Measurements from ENCODE around the gene WDR86. TPM values are rescaled to one million over a fixed set of nuclear protein-coding genes. Genes with fewer than 3 reads are reported as not detected.

Gene WDR86
- total RNA-seq, 1 experiment from 2014 or later: not detected

DNA sequence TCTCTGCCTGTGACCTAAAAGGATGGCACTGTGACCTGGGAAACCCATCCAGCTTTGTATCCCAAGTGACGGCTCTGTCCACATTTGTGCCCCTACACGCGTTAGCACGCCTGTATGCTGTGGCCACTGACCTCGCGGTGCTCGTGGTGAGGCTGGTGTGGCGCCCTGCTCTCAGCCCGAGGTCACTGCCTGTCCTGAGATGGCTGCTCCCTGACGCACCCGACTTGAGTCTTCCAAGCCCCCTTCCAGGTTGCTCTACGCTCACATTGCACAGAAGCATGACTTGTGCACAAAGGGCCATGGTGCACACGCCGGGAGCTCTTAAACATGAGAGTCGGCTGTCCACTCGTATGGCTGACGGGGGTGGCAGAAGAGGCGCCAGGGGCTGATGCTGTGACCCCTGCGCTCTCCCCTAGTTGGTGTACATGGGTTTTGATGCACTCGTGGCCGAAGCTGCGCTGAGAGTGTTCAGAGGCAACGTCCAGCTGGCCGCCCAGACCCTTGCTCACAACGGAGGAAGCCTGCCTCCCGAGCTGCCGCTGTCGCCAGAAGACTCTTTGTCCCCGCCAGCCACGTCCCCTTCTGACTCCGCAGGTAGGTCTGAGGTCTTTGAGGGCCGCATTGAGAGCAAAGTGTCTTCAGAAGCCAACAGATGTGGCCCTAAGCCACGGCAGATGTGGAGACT lies 33.5 kb downstream of the WDR86 start:
- intact Hi-C loops (cut with micrococcal nuclease; ENCODE audit: unreplicated experiment): no loop called here
- CTCF ChIA-PET: interaction anchor here (0.7 kb wide), 1 partner anchor 72 kb away, joined by 3 read pairs; no protein-coding TSS in a partner anchor
- no peak for DNase-seq
- TF ChIP-seq, protein P1, sequence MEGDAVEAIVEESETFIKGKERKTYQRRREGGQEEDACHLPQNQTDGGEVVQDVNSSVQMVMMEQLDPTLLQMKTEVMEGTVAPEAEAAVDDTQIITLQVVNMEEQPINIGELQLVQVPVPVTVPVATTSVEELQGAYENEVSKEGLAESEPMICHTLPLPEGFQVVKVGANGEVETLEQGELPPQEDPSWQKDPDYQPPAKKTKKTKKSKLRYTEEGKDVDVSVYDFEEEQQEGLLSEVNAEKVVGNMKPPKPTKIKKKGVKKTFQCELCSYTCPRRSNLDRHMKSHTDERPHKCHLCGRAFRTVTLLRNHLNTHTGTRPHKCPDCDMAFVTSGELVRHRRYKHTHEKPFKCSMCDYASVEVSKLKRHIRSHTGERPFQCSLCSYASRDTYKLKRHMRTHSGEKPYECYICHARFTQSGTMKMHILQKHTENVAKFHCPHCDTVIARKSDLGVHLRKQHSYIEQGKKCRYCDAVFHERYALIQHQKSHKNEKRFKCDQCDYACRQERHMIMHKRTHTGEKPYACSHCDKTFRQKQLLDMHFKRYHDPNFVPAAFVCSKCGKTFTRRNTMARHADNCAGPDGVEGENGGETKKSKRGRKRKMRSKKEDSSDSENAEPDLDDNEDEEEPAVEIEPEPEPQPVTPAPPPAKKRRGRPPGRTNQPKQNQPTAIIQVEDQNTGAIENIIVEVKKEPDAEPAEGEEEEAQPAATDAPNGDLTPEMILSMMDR (IDR thresholded peaks at IDR 0.05; ENCODE audit: unreplicated experiment): no peak
- Mint-ChIP-seq H3K27ac (ENCODE audit: unreplicated experiment) (no peak overlapping the region), H3K36me3 (ENCODE audit: insufficient read depth, unreplicated experiment) (peaks cover 8% of the 10 kb centered on the region), H3K9me3 (ENCODE audit: low read depth, unreplicated experiment) (no peaks in the 10 kb centered on the region), H3K4me3 (ENCODE audit: low read depth, unreplicated experiment) (no peak overlapping the region), H3K4me1 (ENCODE audit: low read depth, unreplicated experiment) (no peaks in the 10 kb centered on the region), H3K27me3 (ENCODE audit: unreplicated experiment) (no peaks in the 10 kb centered on the region)
- no TSS peak for BruUV-seq (replicated peaks)

DNA sequence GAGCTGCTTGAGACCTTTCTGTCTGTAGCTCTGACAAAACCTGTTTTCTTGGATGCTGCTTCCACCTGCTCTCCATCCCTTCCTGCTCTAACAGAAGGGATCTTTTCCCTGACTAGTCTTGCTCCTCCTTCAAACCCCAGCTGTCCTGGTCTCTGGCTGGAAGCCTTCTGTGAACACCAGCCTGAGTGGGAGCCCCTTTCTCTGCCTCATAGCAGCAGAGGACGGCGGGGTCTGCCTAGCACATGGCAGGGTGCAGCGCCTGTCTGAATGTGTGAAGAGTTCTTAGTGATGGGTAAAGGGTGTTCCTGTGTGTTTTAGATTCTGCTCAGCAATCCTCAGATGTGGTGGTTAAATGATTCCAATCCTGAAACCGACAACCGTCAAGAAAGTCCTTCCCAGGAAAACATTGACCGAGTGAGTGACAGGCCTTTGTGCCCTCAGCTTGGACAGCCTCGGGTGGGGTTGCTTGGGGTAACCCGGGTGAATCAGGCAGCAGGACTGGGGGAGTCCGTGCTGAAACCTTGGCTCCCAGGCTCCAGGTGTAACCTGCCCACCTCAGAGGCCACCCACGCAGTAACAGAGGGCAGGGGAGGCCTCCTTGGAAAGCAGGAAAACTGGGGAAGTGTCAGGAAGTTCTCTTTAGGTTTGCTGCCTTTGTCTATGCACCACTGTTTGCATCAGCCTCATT lies 34.2 kb downstream of the WDR86 start:
- intact Hi-C loops (cut with micrococcal nuclease; ENCODE audit: unreplicated experiment): no loop called here
- TF ChIP-seq, protein P1 (IDR thresholded peaks at IDR 0.05; ENCODE audit: unreplicated experiment): no peak
- Mint-ChIP-seq H3K4me1 (ENCODE audit: low read depth, unreplicated experiment) (no peaks in the 10 kb centered on the region), H3K27me3 (ENCODE audit: unreplicated experiment) (no peaks in the 10 kb centered on the region), H3K27ac (ENCODE audit: unreplicated experiment) (no peak overlapping the region), H3K9me3 (ENCODE audit: low read depth, unreplicated experiment) (no peaks in the 10 kb centered on the region), H3K36me3 (ENCODE audit: insufficient read depth, unreplicated experiment) (peaks cover 4% of the 10 kb centered on the region), H3K4me3 (ENCODE audit: low read depth, unreplicated experiment) (no peak overlapping the region)
- DNase-seq: no peak
- CTCF ChIA-PET: no interaction called here
- no TSS peak for BruUV-seq (replicated peaks)

DNA sequence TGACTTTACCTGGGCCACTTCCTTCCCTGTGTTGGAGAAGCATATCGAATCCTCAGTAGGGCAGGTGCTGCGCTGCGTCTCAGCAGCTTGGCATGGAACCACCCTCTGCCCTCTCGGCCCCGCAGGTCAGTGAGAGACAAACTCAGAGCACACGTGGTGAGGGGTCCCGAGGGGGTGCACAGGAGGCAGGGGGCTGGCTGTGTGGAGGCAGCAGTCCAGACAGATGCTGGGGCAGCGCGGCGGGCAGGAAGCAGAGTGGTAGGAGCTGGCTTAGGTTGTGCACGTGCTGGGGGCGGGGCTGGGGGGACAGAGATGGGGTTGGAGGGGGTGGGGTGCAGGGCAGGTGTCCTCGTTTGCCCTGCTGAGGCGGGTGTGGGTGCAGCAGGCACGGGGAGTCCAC lies 35.1 kb downstream of the WDR86 start:
- no peaks in the 10 kb centered on the region for H3K4me1 Mint-ChIP-seq (ENCODE audit: low read depth, unreplicated experiment)
- intact Hi-C loops (cut with micrococcal nuclease; ENCODE audit: unreplicated experiment): no loop called here
- no peak overlapping the region for H3K27ac Mint-ChIP-seq (ENCODE audit: unreplicated experiment)
- no peaks in the 10 kb centered on the region for H3K27me3 Mint-ChIP-seq (ENCODE audit: unreplicated experiment)
- TF ChIP-seq, protein P1 (IDR thresholded peaks at IDR 0.05; ENCODE audit: unreplicated experiment): no peak
- H3K9me3 Mint-ChIP-seq (ENCODE audit: low read depth, unreplicated experiment): no peaks in the 10 kb centered on the region
- DNase-seq: no peak
- peaks cover 3% of the 10 kb centered on the region for H3K36me3 Mint-ChIP-seq (ENCODE audit: insufficient read depth, unreplicated experiment)
- CTCF ChIA-PET: no interaction called here
- BruUV-seq (replicated peaks): no TSS peak
- H3K4me3 Mint-ChIP-seq (ENCODE audit: low read depth, unreplicated experiment): no peak overlapping the region

DNA sequence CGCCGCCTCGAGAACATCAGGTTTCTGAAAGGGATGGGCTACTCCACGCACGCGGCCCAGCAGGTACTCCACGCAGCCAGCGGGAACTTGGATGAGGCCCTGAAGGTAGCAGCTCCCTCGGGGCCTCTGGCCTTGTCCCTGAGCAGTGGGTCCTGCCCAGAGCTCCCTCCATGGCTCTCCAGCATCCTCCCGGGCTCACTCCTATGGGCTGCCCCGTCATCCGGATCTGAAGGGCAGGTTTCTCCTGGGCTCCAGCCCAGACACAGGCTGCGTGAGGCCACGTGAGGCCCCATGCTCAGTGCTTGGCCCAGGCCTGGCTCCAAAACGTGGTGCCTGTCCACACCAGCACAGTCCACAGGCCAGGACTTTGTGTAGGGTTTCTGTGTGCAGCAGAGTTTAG lies 35.7 kb downstream of the WDR86 start:
- H3K27me3 Mint-ChIP-seq (ENCODE audit: unreplicated experiment): no peaks in the 10 kb centered on the region
- no peaks in the 10 kb centered on the region for H3K9me3 Mint-ChIP-seq (ENCODE audit: low read depth, unreplicated experiment)
- intact Hi-C loops (cut with micrococcal nuclease; ENCODE audit: unreplicated experiment): no loop called here
- H3K4me1 Mint-ChIP-seq (ENCODE audit: low read depth, unreplicated experiment): no peaks in the 10 kb centered on the region
- BruUV-seq (replicated peaks): no TSS peak
- no peak for DNase-seq
- H3K27ac Mint-ChIP-seq (ENCODE audit: unreplicated experiment): no peak overlapping the region
- H3K4me3 Mint-ChIP-seq (ENCODE audit: low read depth, unreplicated experiment): no peak overlapping the region
- CTCF ChIA-PET: no interaction called here
- TF ChIP-seq, protein P1 (IDR thresholded peaks at IDR 0.05; ENCODE audit: unreplicated experiment): no peak
- peaks cover 3% of the 10 kb centered on the region for H3K36me3 Mint-ChIP-seq (ENCODE audit: insufficient read depth, unreplicated experiment)
